Body of pancreas (tissue), 4 donors: ENCODE results near the gene DNAL1. TPM values are rescaled to one million over a fixed set of nuclear protein-coding genes. Genes with fewer than 3 reads are reported as not detected.

Source experiments
- ATAC-seq: fragments of 150-250 bp; one replicate; pipeline ENCODE4 v1.9.1; 2016
- DNase-seq, 4 donors: peaks; one replicate each; pipeline ENCODE4 v3.0.0-alpha.2; 2019
- H3K27ac ChIP-seq, 4 donors: fragments of 200-600 bp; sonication (generic); 1 replicate in 3 of 4; 2 replicates in 1 of 4; pipeline versions ENCODE4 v1.5.1 to v1.6.1; 2016 to 2019; ENCODE audit warnings: mild to moderate bottlenecking in 1 of 4, mixed read lengths in 1 of 4, moderate library complexity in 1 of 4
- H3K27me3 ChIP-seq, 2 donors: fragments of 200-600 bp; sonication (generic); one replicate each; pipeline ENCODE4 v1.6.0; 2016; ENCODE audit warnings: mild to moderate bottlenecking in 1 of 2
- H3K36me3 ChIP-seq, 2 donors: fragments of 200-600 bp; sonication (generic); replicated peaks in 1 of 2; 2 replicates each; pipeline ENCODE4 v1.5.1; 2016; ENCODE audit warnings: low read depth in 2 of 2; ENCODE audit not compliant: insufficient read depth in 1 of 2
- H3K4me1 ChIP-seq: fragments of 200-600 bp; sonication (generic); one replicate; pipeline ENCODE4 v1.6.0; 2016
- H3K4me3 ChIP-seq, 2 donors: fragments of 200-600 bp; sonication (generic); 1 replicate in 1 of 2; 2 replicates in 1 of 2; pipeline ENCODE4 v1.5.1; 2016 to 2019
- H3K9me3 ChIP-seq, 3 donors: fragments of 200-600 bp; sonication (generic); 1 replicate in 2 of 3; 2 replicates in 1 of 3; pipeline ENCODE4 v1.5.1; 2016
- CTCF ChIP-seq, 7 experiments: fragments of 450-650 bp in 4 of 7; fragments of 200-600 bp in 3 of 7; sonication (generic) in 3 of 7; IDR thresholded peaks; one replicate each; pipeline ENCODE4 v1.5.1; 2016 to 2019; ENCODE audit warnings: antibody characterized with exemption in 7 of 7
- POLR2A ChIP-seq, 3 donors: fragments of 450-650 bp; IDR thresholded peaks; one replicate each; pipeline ENCODE4 v1.6.1; 2016; ENCODE audit warnings: antibody characterized with exemption in 3 of 3, mild to moderate bottlenecking in 2 of 3
- WGBS, 2 donors: methylation state at CpG; one replicate each; pipeline ENCODE4 v1.1.5; 2017; 5-methylcytosine and 5-hydroxymethylcytosine counted together
- intact Hi-C: fragments of 100-400 bp; cut with DNase I; formaldehyde crosslinking; loops from one replicate; pipeline ENCODE4 v1.15.1; 2023
- total RNA-seq, 2 donors: library from RNA; depleted of rRNA; stranded (reverse); fragments of >200 nt; gene quantifications; one replicate each; pipeline ENCODE4 v1.1.0, GENCODE V29; 2016

Gene DNAL1
- total RNA-seq, 2 donors from 2014 or later = 2.6 to 7.3 TPM

DNA sequence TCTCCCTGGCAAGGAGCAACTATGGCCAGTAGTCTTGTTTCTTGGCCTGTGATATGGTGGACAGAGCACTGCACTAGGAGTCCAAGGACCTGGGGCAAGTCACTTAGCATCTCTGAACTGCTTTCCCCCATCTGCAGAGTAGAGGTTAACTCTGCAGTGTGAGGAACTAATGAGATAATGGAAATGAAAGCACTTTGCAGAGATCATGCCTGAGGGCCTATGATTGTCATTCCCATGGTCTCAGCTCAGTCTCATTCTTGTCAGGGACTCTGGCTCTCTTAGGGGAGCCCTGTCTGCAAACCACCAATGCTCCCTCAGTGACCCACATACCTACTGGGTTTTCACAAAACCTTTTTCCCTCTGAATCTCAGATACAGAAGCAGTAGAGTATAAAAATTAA is 75.8 kb downstream of the DNAL1 start:
- Histone ChIP-seq H3K4me1 (no peaks in the 10 kb centered on the region), H3K27ac (no peak overlapping the region), H3K36me3 (peaks cover 9 to 35% of the 10 kb centered on the region in 2 donors), H3K4me3 (no peak overlapping the region), H3K27me3 (no peaks in the 10 kb centered on the region), H3K9me3 (no peaks in the 10 kb centered on the region)
- DNase-seq (no peak), ATAC-seq (no peak)
- TF ChIP-seq POLR2A (IDR thresholded peaks at IDR 0.05) (no peak), CTCF (IDR thresholded peaks at IDR 0.05) (no peak)
- intact Hi-C loops = loop anchor here (10.0 kb wide), 1 partner anchor 314 kb away; no protein-coding TSS in a partner anchor

DNA sequence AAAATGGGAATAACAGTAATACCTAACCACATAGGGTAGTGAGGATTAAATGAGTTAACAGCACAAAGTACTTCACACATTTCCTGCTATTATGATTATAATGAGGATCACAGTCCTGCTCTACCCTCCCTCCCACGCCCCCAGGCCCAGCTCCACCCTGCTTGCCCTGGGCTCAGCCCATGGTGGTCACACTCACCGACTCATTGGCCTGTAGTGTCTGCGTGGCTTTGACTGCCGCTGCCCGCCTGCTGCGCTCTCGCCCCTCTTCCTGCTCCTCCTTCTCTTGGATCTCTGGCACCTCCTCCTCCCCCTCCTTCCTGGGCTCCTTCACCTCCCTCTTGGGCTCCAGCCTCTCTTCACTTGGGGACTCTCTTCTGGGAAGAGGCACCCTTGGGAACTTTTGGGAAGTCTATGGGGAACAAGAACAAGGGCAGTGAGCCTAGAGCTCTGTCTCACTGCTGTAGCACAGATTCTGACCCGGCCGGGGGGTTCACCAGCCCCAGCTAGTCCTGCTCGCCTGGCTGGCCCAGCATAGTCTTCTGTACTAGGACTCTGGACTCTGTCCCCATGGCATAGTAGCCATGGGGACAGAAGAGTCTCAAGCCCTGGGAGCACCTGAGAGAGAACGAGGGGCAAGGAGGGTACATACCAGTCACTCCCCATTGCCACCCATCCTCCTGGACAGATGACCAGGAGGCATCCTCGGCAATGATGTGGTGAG is 76.5 kb downstream of the DNAL1 start:
- Histone ChIP-seq H3K4me3 (no peak overlapping the region), H3K27ac (no peak overlapping the region), H3K9me3 (no peaks in the 10 kb centered on the region), H3K36me3 (peaks cover 15 to 39% of the 10 kb centered on the region in 2 donors), H3K4me1 (no peaks in the 10 kb centered on the region), H3K27me3 (no peaks in the 10 kb centered on the region)
- no peak for TF ChIP-seq CTCF (IDR thresholded peaks at IDR 0.05)
- 89 to 92% methylated on average over 8 to 12 of the region's 12 CpGs for WGBS, 2 donors
- intact Hi-C loops = loop anchor here (10.0 kb wide), 1 partner anchor 314 kb away; no protein-coding TSS in a partner anchor
- DNase-seq = no peak
- ATAC-seq = no peak

DNA sequence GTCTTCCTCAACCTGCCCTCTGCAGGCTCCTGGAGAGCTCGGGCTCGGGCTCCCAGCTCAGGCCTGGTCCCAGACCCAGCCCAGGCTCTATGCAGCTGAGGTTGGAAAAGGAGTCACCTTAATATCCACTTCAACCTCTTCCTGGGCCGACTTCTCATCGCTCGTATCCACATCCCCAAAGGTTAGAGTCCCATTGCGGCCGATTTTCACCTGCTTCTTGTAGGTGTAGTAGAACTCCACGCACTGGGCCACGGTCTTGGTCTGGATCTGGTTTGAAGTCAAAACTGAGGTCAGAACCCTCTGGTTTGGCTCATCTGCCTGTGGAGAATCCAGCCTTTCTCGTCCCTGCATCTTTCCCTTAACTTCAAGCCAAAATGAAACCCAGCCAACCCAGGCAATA is 77.8 kb downstream of the DNAL1 start:
- 91 to 92% methylated on average over 8 to 10 of the region's 10 CpGs for WGBS, 2 donors
- H3K9me3 ChIP-seq = no peaks in the 10 kb centered on the region
- H3K36me3 ChIP-seq = peaks cover 16 to 44% of the 10 kb centered on the region in 2 donors
- H3K4me1 ChIP-seq = no peaks in the 10 kb centered on the region
- ATAC-seq (no peak), DNase-seq (no peak)
- no peak overlapping the region for H3K27ac ChIP-seq
- H3K4me3 ChIP-seq = no peak overlapping the region
- H3K27me3 ChIP-seq = no peaks in the 10 kb centered on the region
- no peak for TF ChIP-seq CTCF (IDR thresholded peaks at IDR 0.05)
- TF ChIP-seq POLR2A (IDR thresholded peaks at IDR 0.05) = no peak
- intact Hi-C loops = loop anchor here (10.0 kb wide), 1 partner anchor 312 kb away; no protein-coding TSS in a partner anchor

DNA sequence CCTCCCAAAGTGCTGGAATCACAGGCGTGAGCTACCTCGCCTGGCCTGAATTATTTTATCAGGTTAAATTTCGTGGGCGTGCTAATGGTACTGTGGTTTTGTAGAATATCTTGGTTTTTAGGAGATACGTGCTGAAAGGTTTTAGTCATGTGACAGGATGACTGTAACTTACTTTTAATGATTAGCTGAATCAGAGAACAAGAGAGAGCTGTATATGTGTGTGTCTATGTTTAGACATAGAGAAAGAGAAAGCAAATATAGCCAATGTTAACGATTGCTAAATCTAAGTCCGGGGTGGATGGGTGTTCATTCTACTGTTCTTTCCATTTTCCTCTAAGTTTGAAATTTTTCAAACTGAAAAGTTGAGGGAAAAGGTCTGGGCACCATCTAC is 78.6 kb downstream of the DNAL1 start:
- Histone ChIP-seq H3K4me1 (peaks cover 2% of the 10 kb centered on the region), H3K36me3 (peaks cover 16 to 39% of the 10 kb centered on the region in 2 donors), H3K27me3 (no peaks in the 10 kb centered on the region), H3K27ac (peak overlapping the region in 3 of 4 donors; percentile 11 to 77 (median 59)), H3K9me3 (no peaks in the 10 kb centered on the region), H3K4me3 (no peak overlapping the region)
- no peak for ATAC-seq
- intact Hi-C loops = loop anchor here (10.0 kb wide), 1 partner anchor 311 kb away; no protein-coding TSS in a partner anchor
- TF ChIP-seq CTCF (IDR thresholded peaks at IDR 0.05) = no peak
- TF ChIP-seq POLR2A (IDR thresholded peaks at IDR 0.05) = no peak
- no peak for DNase-seq
- WGBS, 2 donors = 65 to 68% methylated on average over 7 of the region's 7 CpGs
